ENCODE measurements around the gene IL1F10.

- TF ChIP-seq CTCF (IDR thresholded peaks at IDR 0.05) (no peak), POLR2A (IDR thresholded peaks at IDR 0.05) (no peak), POLR2AphosphoS5 (IDR thresholded peaks at IDR 0.05) (peak; percentile 17)
These were observed 10.6 kb downstream of the IL1F10 start for GRCh38 chr2:113078350-113078839.
